Left colon (tissue), 2 donors: ENCODE measurements around the gene GOLGA6L10. TPM values are rescaled to one million over a fixed set of nuclear protein-coding genes. Genes with fewer than 3 reads are reported as not detected.
"Not testable (repeated sequence)": the region's sequence is repeated elsewhere in the genome, so short reads cannot be mapped to it uniquely, and the experiment has no call there.

ENCODE experiments used
- ATAC-seq: fragments of 200-7000 bp; cut with Tn5 transposase; one replicate; pipeline ENCODE4 v1.9.1; 2020; ENCODE audit warnings: mild to moderate bottlenecking, moderate library complexity
- DNase-seq, 2 donors: peaks; one replicate each; pipeline ENCODE4 v3.0.0-alpha.2; 2020
- intact Hi-C, 2 donors: fragments of 100-400 bp; cut with DNase I in 1 of 2; cut with micrococcal nuclease in 1 of 2; formaldehyde crosslinking; loops; one replicate each; pipeline versions ENCODE4 v1.11.2 to v1.14.0; 2022; cut with DNase I, micrococcal nuclease
- total RNA-seq, 2 donors: library from RNA; stranded (reverse); fragmentation: NEBNext Ultra II Directional; extraction: Animal tissue kit (Norgen Biotek cat#: 25700); gene quantifications; one replicate each; pipeline ENCODE4 v1.2.1, GENCODE V29; 2021
- donor health status: DM: no; HTN: no; CAD: no.
- donor health status: DM: yes; HTN: yes; CAD: no.

GOLGA6L10 gene
- total RNA-seq, 2 donors from 2014 or later: 0.17 to 2.0 TPM

- no peak for ATAC-seq
- intact Hi-C loops: no loop called here
Measured at GRCh38 chr15:82306791-82307713, 42.2 kb downstream of the GOLGA6L10 start.

GRCh38 chr15:82305621-82306048 is 43.6 kb downstream of the GOLGA6L10 start:
- intact Hi-C loops: no loop called here
- no peak for ATAC-seq

More at GRCh38 chr15:82306791-82307713, 42.2 kb downstream of the GOLGA6L10 start:
- DNase-seq: no peak

GRCh38 chr15:82304778-82305090 is 44.5 kb downstream of the GOLGA6L10 start:
- intact Hi-C loops: no loop called here
- DNase-seq: no peak
- ATAC-seq: no peak

More at GRCh38 chr15:82305621-82306048, 43.6 kb downstream of the GOLGA6L10 start:
- DNase-seq: no peak

- ATAC-seq: no peak
- intact Hi-C loops: no loop called here
Measured at GRCh38 chr15:82303956-82304777, 45.1 kb downstream of the GOLGA6L10 start.

GRCh38 chr15:82301296-82302016 is 47.8 kb downstream of the GOLGA6L10 start:
- DNase-seq (no peak), ATAC-seq (no peak)
- intact Hi-C loops: no loop called here

More at GRCh38 chr15:82303956-82304777, 45.1 kb downstream of the GOLGA6L10 start:
- no peak for DNase-seq

- intact Hi-C loops: no loop called here
- ATAC-seq (no peak), DNase-seq (no peak)
Measured at GRCh38 chr15:82300883-82301282, 48.4 kb downstream of the GOLGA6L10 start.

- intact Hi-C loops, DNase-seq, ATAC-seq: not testable (repeated sequence)
Measured at GRCh38 chr15:82300326-82300725, 48.9 kb downstream of the GOLGA6L10 start.

- ATAC-seq: peak; percentile 64
- intact Hi-C loops, DNase-seq: not testable (repeated sequence)
Measured at GRCh38 chr15:82299511-82299914, 49.8 kb downstream of the GOLGA6L10 start.

- peak; percentile 62 for ATAC-seq
- intact Hi-C loops: no loop called here
- peak in 1 of 2 donors; percentile 39 for DNase-seq
Measured at GRCh38 chr15:82298520-82298919, 50.8 kb downstream of the GOLGA6L10 start.

- DNase-seq (no peak), ATAC-seq (no peak)
- intact Hi-C loops: no loop called here
Measured at GRCh38 chr15:82298032-82298431, 51.2 kb downstream of the GOLGA6L10 start.

- intact Hi-C loops: no loop called here
- DNase-seq (no peak), ATAC-seq (no peak)
Measured at GRCh38 chr15:82297546-82297945, 51.7 kb downstream of the GOLGA6L10 start.

- no peak for ATAC-seq
- no peak for DNase-seq
- intact Hi-C loops: no loop called here
Measured at GRCh38 chr15:82294061-82294690, 55.1 kb downstream of the GOLGA6L10 start.

GRCh38 chr15:82292271-82292670 is 57.0 kb downstream of the GOLGA6L10 start:
- intact Hi-C loops: no loop called here

More at GRCh38 chr15:82292271-82292670, 57.0 kb downstream of the GOLGA6L10 start:
- DNase-seq (no peak), ATAC-seq (no peak)

Other genes with a start within 250 kb of the GOLGA6L10 start
- gene EFL1, start 86.7 kb downstream of the GOLGA6L10 start, total RNA-seq: 10 to 100 TPM; 32.2 to 48.0 TPM
- gene SAXO2, start 86.7 kb downstream of the GOLGA6L10 start, total RNA-seq: 1 to 10 TPM; 1.5 to 8.5 TPM
- gene GOLGA6L9, start 80.3 kb upstream of the GOLGA6L10 start, total RNA-seq: 1 to 10 TPM; 2.8 to 3.8 TPM
- gene RPS17, start 191.0 kb upstream of the GOLGA6L10 start, total RNA-seq: 100 to 1,000 TPM; 950 to 981 TPM